Endometrial microvascular endothelial cells (primary cell): ENCODE results near the gene SPATA31E1. TPM values are rescaled to one million over a fixed set of nuclear protein-coding genes. Genes with fewer than 3 reads are reported as not detected.
"Not testable (repeated sequence)": the region's sequence is repeated elsewhere in the genome, so short reads cannot be mapped to it uniquely, and the experiment has no call there.

ENCODE experiments used
- in situ Hi-C: cut with HindIII; loops from 2 replicates; pipeline ENCODE4 v1.10.0; 2017; ENCODE audit warnings: low sequenced_read_pairs, low pct_unique_long_range_greater_than_20kb; ENCODE audit errors: inconsistent ontology term
- total RNA-seq: library from RNA; depleted of rRNA; stranded (reverse); fragments of >200 nt; gene quantifications from one replicate; pipeline ENCODE4 v1.2.3, GENCODE V29; 2015; ENCODE audit errors: inconsistent ontology term

The SPATA31E1 gene
- not detected for total RNA-seq

- in situ Hi-C loops = no loop called here
Measured at GRCh38 chr9:87882627-87883026, at the start of gene SPATA31E1. TSS of gene SPATA31E1 (plus strand) at chr9:87882877. CDS start at chr9:87882892, 15 bp downstream.

DNA sequence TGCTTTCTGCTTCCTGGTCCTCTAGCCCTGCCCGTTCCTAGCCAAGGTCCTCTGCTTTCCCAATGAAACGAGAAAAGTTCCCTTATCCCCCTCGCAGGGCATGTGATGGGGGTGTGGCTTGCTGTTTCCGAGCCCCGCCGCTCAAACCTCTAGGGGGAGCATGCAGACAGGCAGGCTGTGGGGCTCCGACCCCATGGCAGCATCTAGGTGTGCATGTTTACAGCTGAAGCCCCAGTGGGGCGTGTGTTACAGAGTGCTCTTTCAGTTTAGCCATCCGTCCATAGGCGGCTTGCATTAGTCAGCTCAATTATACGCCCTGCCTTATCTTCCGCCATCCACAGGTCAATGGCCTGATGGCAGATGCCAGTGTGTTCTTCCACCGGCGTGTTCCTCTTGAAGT, 48.3 kb upstream of the SPATA31E1 start:
- in situ Hi-C loops = no loop called here

DNA sequence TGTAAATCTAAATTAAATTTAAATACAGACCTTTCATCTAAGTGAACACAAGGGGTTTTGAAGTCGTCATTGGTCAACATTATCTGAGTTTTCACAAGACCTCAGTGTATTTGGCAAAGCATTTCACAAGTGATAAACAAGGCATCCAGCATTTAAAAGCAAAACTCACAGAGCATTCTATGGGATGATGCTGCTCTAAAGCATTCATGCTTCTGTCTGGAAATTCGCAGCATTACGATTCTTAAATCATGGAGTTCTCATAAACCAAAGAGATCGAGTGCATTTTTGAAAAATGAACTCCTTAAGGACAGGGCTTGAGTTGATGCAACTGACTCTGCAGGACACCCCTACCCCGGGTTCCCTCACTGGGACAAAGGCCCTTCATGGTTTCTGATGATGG, 46.1 kb upstream of the SPATA31E1 start:
- in situ Hi-C loops = no loop called here

DNA sequence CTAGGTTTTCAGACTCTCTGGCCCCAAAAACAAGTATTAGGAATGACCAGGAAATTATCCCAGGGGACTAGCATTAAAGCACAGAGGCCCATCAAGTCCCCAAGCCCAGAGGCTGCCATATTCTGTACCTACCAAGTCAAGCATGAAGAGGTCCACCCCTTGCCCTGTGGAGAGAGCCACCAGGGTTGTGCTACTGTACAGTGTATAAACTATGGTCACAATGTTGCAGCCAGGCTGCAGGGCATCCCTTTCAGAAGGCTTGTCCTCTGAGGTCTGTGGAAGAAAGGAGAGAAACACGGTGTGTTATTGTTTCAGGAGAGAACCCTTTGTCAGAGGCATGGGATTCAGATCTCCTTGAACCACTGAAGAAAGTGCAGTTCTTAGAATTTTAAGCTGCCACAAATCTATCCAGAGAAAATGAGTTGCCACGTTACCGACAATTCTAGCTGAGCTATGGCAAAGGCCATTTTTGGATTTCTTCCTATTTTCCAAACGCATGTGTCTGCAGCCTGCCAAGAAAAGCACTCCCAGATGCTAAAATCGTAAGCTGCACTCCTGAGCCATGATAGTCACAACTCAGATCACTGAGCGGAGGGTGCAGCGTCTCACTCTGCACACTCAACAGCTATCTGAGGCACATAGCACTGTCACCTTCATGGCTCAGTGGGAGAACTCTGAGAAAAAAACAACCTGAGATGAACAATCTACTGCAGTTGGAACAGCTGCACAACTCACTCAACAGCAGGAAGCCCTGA, 45.5 kb upstream of the SPATA31E1 start:
- in situ Hi-C loops = no loop called here

DNA sequence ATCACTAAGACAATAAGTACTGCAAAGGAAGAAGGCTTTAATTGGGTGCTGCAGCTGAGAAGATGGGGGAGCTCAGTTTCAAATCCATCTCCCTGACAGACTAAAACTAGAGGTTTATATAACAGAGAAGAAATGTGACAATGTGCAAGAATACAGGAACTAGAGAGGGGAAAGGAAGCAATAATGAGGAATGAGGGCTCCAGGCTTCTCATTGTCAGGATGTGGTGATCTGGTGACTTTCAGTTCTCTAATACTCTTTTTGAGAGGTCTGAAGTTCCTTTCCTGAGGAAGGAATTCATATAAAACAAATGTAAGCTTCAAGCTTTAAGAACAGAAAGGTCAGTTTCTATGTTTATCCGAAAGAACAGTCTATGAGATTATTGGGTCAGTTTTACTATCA, 42.5 kb upstream of the SPATA31E1 start:
- in situ Hi-C loops = no loop called here

DNA sequence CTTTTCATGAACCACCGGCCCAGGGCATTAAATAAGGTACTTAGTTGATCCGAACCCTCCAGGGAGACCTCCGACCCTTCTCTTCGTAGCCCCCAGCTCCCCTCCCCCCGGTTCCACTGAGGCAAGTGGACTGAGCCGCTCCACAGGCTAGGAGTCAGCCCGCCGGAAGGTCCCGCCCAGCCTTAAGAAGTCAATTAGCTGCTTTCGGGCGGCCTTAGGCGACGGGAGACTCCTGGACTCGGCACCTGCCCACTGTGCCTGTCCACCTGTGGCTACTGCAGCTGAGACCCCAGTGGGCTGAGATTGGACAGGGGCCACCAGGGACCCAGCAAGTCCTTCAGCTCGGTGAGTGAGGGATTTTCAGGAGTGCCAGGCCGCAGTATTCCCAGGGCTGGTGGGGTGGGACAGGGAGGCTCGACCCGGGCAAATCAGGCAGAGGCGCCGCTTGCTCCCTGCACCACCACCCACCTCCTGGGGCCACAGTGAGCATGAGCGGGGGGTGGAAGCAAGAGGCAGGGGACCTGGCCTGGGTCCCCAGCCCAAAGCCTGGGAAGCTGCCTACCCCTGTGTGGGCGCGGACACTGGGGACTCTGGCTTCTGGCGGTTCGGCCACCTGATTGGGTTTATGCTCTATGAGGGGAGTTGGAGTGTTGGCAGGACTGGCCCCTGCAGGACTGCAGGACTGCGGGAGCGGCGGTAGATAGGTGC, 39.6 kb upstream of the SPATA31E1 start:
- in situ Hi-C loops = no loop called here

DNA sequence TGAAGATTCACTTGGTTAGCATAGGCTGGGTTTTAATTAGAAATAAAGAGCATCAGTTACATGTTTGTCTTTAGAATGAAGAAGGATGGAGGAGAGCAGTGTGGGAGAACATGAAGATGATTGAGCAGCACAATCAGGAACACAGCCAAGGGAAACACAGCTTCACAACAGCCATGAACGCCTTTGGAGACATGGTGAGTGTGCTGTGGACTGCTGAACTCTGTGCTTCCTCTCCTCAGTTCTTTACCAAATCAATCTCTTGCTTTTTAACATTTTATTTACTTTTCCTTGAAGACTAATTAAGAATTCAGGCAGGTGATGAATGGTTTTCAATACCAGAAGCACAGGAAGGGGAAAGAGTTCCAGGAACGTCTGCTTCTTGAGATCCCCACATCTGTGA, 38.2 kb upstream of the SPATA31E1 start:
- in situ Hi-C loops = no loop called here

DNA sequence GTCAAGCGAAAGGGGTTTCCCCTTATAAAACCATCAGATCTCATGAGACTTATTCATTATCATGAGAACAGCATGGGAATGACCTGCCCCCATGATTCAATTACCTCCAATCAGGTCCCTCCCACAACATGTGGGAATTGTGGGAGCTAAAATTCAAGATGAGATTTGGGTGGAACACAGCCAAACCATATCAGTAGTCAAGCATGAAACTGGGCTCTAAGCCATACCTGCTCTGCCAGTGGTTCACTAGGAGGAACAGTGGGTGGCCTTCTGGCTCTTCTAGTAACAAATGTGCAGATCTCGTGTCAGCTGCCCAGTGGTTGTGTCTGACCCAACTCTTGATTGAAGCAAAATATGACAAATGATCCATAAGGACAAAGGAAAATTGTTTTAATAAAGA, 34.9 kb upstream of the SPATA31E1 start:
- in situ Hi-C loops = not testable (repeated sequence)

GRCh38 chr9:87849144-87849758, 33.4 kb upstream of the SPATA31E1 start:
- in situ Hi-C loops = no loop called here

- in situ Hi-C loops = no loop called here
Measured at GRCh38 chr9:87850391-87850790, 32.3 kb upstream of the SPATA31E1 start.

DNA sequence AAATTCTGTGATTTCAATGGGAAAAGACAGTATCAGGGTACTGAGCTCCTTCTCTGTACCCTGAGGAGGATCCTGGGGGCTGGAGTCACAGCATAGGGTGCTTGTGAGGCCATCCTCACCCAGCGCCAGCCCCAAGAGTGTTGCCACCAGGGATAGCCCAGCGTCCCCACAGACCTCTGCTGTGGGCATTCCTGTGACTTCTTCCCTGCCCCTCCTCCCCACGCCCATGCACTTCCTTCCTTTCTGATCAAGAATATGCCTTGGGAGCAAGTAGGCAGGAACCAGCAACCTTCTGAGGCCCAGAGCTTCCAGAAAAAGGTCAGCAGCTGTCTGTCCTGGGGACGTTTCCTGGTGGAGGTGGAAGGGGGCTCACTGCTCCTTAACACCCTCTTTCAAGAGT, 31.5 kb upstream of the SPATA31E1 start:
- in situ Hi-C loops = not testable (repeated sequence)

DNA sequence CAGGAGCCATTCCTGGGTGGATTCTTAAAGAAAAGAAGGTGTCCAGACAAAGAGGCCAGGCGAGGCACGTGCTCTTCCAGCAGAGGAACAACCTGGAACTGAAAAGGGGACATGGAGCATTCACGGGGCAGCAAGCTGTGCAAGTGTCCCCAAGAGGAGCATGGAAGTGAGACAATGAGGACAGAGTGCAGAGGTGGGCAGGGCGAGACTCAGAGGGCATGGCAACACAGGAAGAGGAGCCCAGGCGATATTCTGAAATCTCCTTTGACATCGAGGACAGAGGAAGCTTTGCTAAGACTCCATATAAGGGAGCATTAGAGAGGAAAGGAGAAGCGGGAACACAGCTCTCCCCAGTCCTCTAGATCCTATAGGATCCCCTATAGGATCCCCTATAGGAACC, 29.4 kb upstream of the SPATA31E1 start:
- in situ Hi-C loops = no loop called here

- in situ Hi-C loops = no loop called here
Measured at GRCh38 chr9:87853876-87854579, 28.6 kb upstream of the SPATA31E1 start.

GRCh38 chr9:87854580-87854955, 28.1 kb upstream of the SPATA31E1 start:
- in situ Hi-C loops = no loop called here

DNA sequence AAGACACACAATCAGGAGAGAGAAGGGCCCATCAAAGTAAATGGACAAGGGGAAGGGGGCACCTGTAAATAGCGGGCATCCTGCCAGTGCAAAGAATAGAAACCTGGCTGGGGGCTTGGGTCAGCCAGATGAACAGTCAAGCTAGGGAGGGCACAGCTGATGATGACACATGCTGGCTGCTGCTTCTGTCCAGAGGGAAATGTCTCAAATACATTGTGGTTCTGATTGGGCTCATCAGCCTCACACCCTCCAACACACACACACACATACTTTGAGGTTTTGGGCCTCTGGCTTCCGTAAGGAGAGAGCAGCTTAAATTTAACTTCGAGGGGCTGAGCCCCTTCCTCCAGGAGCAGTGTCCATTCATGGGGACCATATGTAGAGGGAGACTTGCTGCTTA, 27.6 kb upstream of the SPATA31E1 start:
- in situ Hi-C loops = no loop called here

DNA sequence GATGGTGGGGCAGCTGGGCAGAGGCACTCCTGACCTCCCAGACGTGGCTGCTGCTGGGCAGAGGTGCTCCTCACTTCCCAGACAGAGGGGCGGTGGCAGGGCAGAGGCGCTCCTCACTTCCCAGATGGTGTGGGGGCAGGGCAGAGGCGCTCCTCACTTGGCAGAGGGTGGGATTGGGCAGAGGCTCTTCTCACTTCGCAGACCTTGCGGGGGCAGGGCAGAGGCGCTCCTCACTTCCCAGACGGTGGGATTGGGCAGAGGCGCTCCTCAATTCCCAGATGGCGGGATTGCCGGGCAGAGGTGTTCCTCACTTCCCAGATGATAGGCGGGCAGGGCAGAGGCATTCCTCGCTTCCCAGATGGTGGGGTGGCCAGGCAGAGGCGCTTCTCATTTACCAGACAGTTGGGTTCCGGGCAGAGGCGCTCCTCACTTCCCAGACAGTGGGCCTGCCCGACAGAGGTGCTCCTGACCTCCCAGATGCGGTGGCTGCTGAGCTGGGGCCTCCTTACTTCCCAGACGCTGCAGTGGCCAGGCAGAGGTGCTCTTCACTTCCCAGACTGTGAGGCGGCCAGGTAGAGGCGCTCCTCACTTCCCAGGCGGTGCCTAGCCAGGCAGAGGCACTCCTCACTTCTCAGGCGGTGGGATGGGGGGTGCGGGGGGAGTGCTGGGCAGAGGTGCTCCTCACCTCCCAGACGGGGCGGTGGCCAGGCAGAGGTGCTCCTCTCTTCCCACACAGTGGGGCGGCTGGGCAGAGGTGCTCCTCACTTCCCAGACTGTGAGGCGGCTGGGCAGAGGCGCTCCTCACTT, 25.3 kb upstream of the SPATA31E1 start:
- in situ Hi-C loops = no loop called here

DNA sequence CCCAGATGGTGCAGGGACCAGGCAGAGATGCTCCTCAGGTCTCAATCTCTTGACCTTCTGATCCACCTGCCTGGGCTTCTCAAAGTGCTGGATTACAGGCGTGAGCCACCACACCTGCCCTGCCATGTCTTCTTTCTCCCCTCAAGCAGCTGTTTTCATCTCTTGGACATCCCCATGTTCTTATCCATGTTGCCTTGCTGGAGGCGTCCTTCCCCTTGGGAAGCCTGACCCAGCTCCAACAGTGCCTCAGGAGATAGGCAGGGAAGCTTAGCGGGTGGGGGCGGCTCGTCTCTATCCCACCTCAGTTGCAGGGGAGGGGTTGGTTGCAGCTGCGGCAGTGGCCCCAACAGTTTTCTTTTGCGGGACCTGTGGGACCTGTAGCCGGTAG, 24.7 kb upstream of the SPATA31E1 start:
- in situ Hi-C loops = no loop called here

- in situ Hi-C loops = no loop called here
Measured at GRCh38 chr9:87859137-87859536, 23.5 kb upstream of the SPATA31E1 start.

DNA sequence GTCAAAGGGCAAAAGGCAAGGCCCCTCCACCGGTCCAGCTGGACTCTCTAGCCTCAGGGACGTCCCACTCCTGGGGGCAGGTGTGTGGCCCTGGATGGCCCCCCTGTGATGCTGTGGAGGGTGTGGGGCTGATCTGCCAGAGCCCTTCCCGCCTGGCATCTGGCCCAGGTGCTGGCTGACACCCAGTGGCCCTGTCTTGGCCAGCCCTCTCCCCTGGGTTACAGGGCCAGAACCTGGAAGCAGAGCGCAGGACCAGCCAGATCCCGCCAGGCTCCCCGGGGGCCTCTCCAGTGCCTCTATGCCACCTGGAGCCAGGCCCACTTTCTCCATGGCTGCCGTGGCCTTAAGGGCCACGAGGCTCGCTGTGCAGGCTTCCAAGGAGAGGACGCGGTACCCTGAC, 22.9 kb upstream of the SPATA31E1 start:
- in situ Hi-C loops = no loop called here
